Measurements from ENCODE around the gene SPPL2B. TPM values are rescaled to one million over a fixed set of nuclear protein-coding genes. Genes with fewer than 3 reads are reported as not detected.
"Not testable (repeated sequence)": the region's sequence is repeated elsewhere in the genome, so short reads cannot be mapped to it uniquely, and the experiment has no call there.

SPPL2B gene
- 112 and 142 TPM in 2 replicates for total RNA-seq

GRCh38 chr19:2328401-2329148, at the start of gene SPPL2B, which contains the start of gene LSM7:
TSS of gene SPPL2B (plus strand) at chr19:2328684. CDS start at chr19:2328710, 26 bp downstream.
TSS of gene LSM7 (minus strand) at chr19:2328586. CDS start at chr19:2328566, 20 bp downstream.
- DNase-seq (peak; percentile 97), ATAC-seq (ENCODE audit: low read depth) (peak; percentile 52)
- TF ChIP-seq CTCF (IDR thresholded peaks at IDR 0.05), result no peak
- H3K9me3 Mint-ChIP-seq, result no peaks in the 10 kb centered on the region
- H3K27ac Mint-ChIP-seq, result peak within 1 kb of the TSS; percentile 99
- H3K4me1 Mint-ChIP-seq, result peaks cover 86% of the 10 kb centered on the region
- POLR2A ChIA-PET, result interaction anchor here (0.6 to 4.5 kb wide), 24 partner anchors 10 to 480 kb away, joined by 3 to 23 read pairs (median 4); partner anchors contain the start of genes DOT1L, LMNB2, MKNK2 and PEAK3
- CTCF ChIA-PET, result no interaction called here
- no peaks in the 10 kb centered on the region for H3K27me3 Mint-ChIP-seq
- intact Hi-C loops (cut with micrococcal nuclease), result loop anchor here (5.0 kb wide), 1 partner anchor 176 kb away; the partner anchor contains the start of gene AP3D1
- peaks cover 39% of the 10 kb centered on the region for H3K36me3 Mint-ChIP-seq (ENCODE audit: low read depth)
- H3K4me3 Mint-ChIP-seq, result peak within 1 kb of the TSS; percentile 100

- intact Hi-C loops (cut with micrococcal nuclease), result no loop called here
- no peaks in the 10 kb centered on the region for H3K9me3 Mint-ChIP-seq
- POLR2A ChIA-PET, result interaction anchor here (1.0 to 4.1 kb wide), 4 partner anchors 8 to 290 kb away, joined by 3 to 23 read pairs (median 10); no protein-coding TSS in a partner anchor
- no peak overlapping the region for H3K4me3 Mint-ChIP-seq
- ATAC-seq (ENCODE audit: low read depth) (no peak), DNase-seq (no peak)
- H3K4me1 Mint-ChIP-seq, result peaks cover 41% of the 10 kb centered on the region
- H3K27me3 Mint-ChIP-seq, result no peaks in the 10 kb centered on the region
- peaks cover 9% of the 10 kb centered on the region for H3K36me3 Mint-ChIP-seq (ENCODE audit: low read depth)
- CTCF ChIA-PET, result no interaction called here
- H3K27ac Mint-ChIP-seq, result no peak overlapping the region
- no peak for TF ChIP-seq CTCF (IDR thresholded peaks at IDR 0.05)
Measured at GRCh38 chr19:2280633-2281264, 47.7 kb upstream of the SPPL2B start.

- Mint-ChIP-seq H3K4me3 (peak overlapping the region; percentile 60), H3K4me1 (peaks cover 41% of the 10 kb centered on the region), H3K27ac (peak overlapping the region; percentile 24)
- H3K9me3 Mint-ChIP-seq; CTCF ChIA-PET; intact Hi-C loops (cut with micrococcal nuclease); ATAC-seq (ENCODE audit: low read depth); H3K27me3 Mint-ChIP-seq; DNase-seq; H3K36me3 Mint-ChIP-seq (ENCODE audit: low read depth): not testable (repeated sequence)
- POLR2A ChIA-PET, result interaction anchor here (0.5 to 1.6 kb wide), 7 partner anchors 10 to 290 kb away, joined by 3 to 7 read pairs (median 3); partner anchors contain the start of gene LSM7
Measured at GRCh38 chr19:2281265-2282061, 47.0 kb upstream of the SPPL2B start.

GRCh38 chr19:2282062-2282861, 46.2 kb upstream of the SPPL2B start, which contains the start of gene PEAK3:
TSS of gene PEAK3 (minus strand) at chr19:2282175. CDS start at chr19:2280931, 1,244 bp downstream.
- no peak for TF ChIP-seq CTCF (IDR thresholded peaks at IDR 0.05)
- H3K36me3 Mint-ChIP-seq (ENCODE audit: low read depth), result peaks cover 2% of the 10 kb centered on the region
- H3K27ac Mint-ChIP-seq, result peak within 1 kb of the TSS; percentile 24
- DNase-seq (peak; percentile 46), ATAC-seq (ENCODE audit: low read depth) (peak; percentile 60)
- H3K4me3 Mint-ChIP-seq, result peak within 1 kb of the TSS; percentile 60
- intact Hi-C loops (cut with micrococcal nuclease), result no loop called here
- no peaks in the 10 kb centered on the region for H3K9me3 Mint-ChIP-seq
- CTCF ChIA-PET, result interaction anchor here (0.6 to 0.7 kb wide), 2 partner anchors 196 to 730 kb away, joined by 3 read pairs; no protein-coding TSS in a partner anchor
- no peaks in the 10 kb centered on the region for H3K27me3 Mint-ChIP-seq
- POLR2A ChIA-PET, result interaction anchor here (0.5 to 1.6 kb wide), 10 partner anchors 10 to 239 kb away, joined by 3 to 11 read pairs (median 4); partner anchors contain the start of gene LSM7
- H3K4me1 Mint-ChIP-seq, result peaks cover 33% of the 10 kb centered on the region
